ENCODE results near the gene UBAP1L. TPM values are rescaled to one million over a fixed set of nuclear protein-coding genes. Genes with fewer than 3 reads are reported as not detected.

Gene UBAP1L
- total RNA-seq, 1 donor from 2014 or later, result 1.2 TPM

DNA sequence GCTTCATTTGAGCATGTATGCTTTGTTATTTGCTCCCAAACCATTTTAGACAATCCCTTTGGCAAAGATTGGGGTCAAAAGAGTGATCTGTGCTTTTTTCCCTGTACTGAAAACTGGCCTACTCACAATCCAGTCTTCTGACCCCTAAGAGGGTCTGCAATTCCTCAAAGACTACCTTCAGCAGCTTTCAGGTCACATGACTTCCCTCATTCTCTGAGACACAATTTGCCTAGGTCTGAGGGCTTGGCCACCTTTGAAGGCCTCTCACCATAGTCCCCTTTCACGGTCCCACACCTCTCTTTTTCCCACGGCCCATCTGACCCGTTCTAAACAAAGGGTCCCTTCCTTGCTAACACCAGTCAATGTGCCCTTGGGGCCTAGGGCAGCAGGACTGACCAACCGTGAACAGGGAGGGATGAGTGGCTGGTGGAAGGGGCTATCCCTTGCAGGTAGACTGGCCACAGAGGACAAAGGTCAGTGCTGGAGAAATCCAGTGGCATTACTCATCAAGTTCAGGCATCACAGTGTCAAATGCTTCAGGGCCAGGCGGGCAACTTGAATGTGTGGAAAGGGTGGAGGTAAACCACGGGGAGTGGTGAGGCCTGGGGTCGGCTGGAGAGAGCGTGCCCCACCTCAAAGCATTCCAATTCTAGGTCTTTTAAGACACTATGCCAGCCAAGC lies 58.0 kb downstream of the UBAP1L start:
- DNase-seq (ENCODE audit: low read depth), result peak; percentile 93
- TF ChIP-seq, protein P1, sequence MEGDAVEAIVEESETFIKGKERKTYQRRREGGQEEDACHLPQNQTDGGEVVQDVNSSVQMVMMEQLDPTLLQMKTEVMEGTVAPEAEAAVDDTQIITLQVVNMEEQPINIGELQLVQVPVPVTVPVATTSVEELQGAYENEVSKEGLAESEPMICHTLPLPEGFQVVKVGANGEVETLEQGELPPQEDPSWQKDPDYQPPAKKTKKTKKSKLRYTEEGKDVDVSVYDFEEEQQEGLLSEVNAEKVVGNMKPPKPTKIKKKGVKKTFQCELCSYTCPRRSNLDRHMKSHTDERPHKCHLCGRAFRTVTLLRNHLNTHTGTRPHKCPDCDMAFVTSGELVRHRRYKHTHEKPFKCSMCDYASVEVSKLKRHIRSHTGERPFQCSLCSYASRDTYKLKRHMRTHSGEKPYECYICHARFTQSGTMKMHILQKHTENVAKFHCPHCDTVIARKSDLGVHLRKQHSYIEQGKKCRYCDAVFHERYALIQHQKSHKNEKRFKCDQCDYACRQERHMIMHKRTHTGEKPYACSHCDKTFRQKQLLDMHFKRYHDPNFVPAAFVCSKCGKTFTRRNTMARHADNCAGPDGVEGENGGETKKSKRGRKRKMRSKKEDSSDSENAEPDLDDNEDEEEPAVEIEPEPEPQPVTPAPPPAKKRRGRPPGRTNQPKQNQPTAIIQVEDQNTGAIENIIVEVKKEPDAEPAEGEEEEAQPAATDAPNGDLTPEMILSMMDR (IDR thresholded peaks at IDR 0.05; ENCODE audit: insufficient read depth, low read length, poor library complexity, severe bottlenecking), result no peak

DNA sequence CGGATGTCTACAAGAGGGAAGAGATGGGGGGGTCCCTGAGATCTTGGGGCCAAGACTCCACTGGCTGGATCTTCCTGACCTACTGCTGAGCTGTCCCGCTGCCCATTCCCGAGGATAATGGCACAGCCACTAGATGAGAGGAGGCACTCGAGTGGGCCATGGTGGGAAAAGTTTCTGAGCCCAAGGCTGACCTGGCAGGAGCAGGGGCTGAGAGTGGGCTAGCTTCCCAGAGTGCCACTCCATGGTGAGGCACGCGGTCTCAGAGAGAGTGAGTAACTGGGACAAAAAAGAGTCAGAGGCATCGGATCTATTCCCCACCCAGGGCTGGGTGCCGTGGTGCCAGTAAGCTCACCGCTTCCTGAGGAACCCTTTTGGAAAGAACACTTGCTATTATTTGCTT lies 58.9 kb downstream of the UBAP1L start:
- TF ChIP-seq, protein P1 (IDR thresholded peaks at IDR 0.05; ENCODE audit: insufficient read depth, low read length, poor library complexity, severe bottlenecking), result no peak
- Histone ChIP-seq H3K4me3 (ENCODE audit: low read depth, low read length) (no peak overlapping the region), H3K36me3 (ENCODE audit: control insufficient read depth, insufficient read depth, low read length) (no peaks in the 10 kb centered on the region), H3K27me3 (ENCODE audit: control insufficient read depth, insufficient read depth, low read length) (peaks cover 22% of the 10 kb centered on the region)
- DNase-seq (ENCODE audit: low read depth), result no peak

More for the DNA sequence above, 58.0 kb downstream of the UBAP1L start:
- H3K4me3 ChIP-seq (ENCODE audit: low read depth, low read length), result no peak overlapping the region
- peaks cover 21% of the 10 kb centered on the region for H3K27me3 ChIP-seq (ENCODE audit: control insufficient read depth, insufficient read depth, low read length)
- H3K36me3 ChIP-seq (ENCODE audit: control insufficient read depth, insufficient read depth, low read length), result no peaks in the 10 kb centered on the region

DNA sequence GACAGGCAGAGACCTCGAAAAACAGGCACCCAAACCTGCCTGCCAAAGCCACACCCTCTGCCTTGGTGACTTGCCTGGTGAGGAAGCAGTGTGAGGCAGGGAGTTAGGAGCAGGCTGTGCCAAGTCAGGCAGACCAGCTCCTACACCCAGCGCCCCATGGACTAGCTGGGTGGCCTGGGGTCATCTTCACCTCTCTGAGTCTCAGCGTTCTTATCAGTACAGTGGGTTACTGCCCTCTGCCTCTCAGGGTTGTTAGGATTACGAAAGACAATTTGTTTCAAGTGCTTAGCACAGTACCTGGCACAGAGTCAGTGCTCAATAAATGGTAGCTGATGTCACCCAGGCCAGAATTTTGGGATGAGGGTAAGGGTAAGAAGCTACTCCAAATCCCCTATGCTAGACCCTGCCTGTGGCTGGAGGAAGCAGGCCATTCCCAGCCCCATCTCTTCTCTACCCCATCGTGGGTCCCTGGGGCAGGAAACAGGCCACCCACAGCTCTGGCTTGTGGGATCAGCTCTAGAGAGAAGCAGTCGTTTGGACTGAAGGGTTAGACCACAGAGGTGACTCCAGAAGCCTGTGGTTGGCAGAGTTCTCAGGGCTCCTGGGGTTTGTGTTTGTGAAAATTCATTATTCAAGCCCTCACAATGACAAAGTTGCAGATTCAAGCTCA lies 59.7 kb downstream of the UBAP1L start:
- peaks cover 14% of the 10 kb centered on the region for H3K27me3 ChIP-seq (ENCODE audit: control insufficient read depth, insufficient read depth, low read length)
- no peak for DNase-seq (ENCODE audit: low read depth)
- TF ChIP-seq, protein P1 (IDR thresholded peaks at IDR 0.05; ENCODE audit: insufficient read depth, low read length, poor library complexity, severe bottlenecking), result no peak
- H3K36me3 ChIP-seq (ENCODE audit: control insufficient read depth, insufficient read depth, low read length), result no peaks in the 10 kb centered on the region
- H3K4me3 ChIP-seq (ENCODE audit: low read depth, low read length), result no peak overlapping the region

GRCh38 chr15:65054333-65055200 lies 60.4 kb downstream of the UBAP1L start:
- peaks cover 17% of the 10 kb centered on the region for H3K27me3 ChIP-seq (ENCODE audit: control insufficient read depth, insufficient read depth, low read length)
- H3K36me3 ChIP-seq (ENCODE audit: control insufficient read depth, insufficient read depth, low read length), result no peaks in the 10 kb centered on the region
- H3K4me3 ChIP-seq (ENCODE audit: low read depth, low read length), result no peak overlapping the region
- no peak for DNase-seq (ENCODE audit: low read depth)
- TF ChIP-seq, protein P1 (IDR thresholded peaks at IDR 0.05; ENCODE audit: insufficient read depth, low read length, poor library complexity, severe bottlenecking), result peak; percentile 99

GRCh38 chr15:65052956-65053355 lies 62.0 kb downstream of the UBAP1L start:
- peaks cover 5% of the 10 kb centered on the region for H3K27me3 ChIP-seq (ENCODE audit: control insufficient read depth, insufficient read depth, low read length)

More at GRCh38 chr15:65052956-65053355, 62.0 kb downstream of the UBAP1L start:
- TF ChIP-seq, protein P1 (IDR thresholded peaks at IDR 0.05; ENCODE audit: insufficient read depth, low read length, poor library complexity, severe bottlenecking), result no peak
- H3K36me3 ChIP-seq (ENCODE audit: control insufficient read depth, insufficient read depth, low read length), result no peaks in the 10 kb centered on the region
- DNase-seq (ENCODE audit: low read depth), result no peak
- H3K4me3 ChIP-seq (ENCODE audit: low read depth, low read length), result no peak overlapping the region

All from kidney epithelial cell (primary cell).